ENCODE results near the gene ST6GALNAC1. TPM values are rescaled to one million over a fixed set of nuclear protein-coding genes. Genes with fewer than 3 reads are reported as not detected.

The ST6GALNAC1 gene
- total RNA-seq, 1 donor from 2014 or later, result 1.3 TPM

- DNase-seq (ENCODE audit: low spot score in 2 of 2, unreplicated experiment in 2 of 2), result no peak
- Mint-ChIP-seq H3K4me3 (no peak overlapping the region), H3K9me3 (no peaks in the 10 kb centered on the region), H3K27ac (peak overlapping the region; percentile 66), H3K27me3 (ENCODE audit: low read depth) (no peaks in the 10 kb centered on the region), H3K4me1 (peaks cover 30% of the 10 kb centered on the region), H3K36me3 (peaks cover 1% of the 10 kb centered on the region)
- TF ChIP-seq CTCF (IDR thresholded peaks at IDR 0.05; ENCODE audit: unreplicated experiment), result no peak
These were observed 44.0 kb upstream of the ST6GALNAC1 start for GRCh38 chr17:76687298-76688164.

DNA sequence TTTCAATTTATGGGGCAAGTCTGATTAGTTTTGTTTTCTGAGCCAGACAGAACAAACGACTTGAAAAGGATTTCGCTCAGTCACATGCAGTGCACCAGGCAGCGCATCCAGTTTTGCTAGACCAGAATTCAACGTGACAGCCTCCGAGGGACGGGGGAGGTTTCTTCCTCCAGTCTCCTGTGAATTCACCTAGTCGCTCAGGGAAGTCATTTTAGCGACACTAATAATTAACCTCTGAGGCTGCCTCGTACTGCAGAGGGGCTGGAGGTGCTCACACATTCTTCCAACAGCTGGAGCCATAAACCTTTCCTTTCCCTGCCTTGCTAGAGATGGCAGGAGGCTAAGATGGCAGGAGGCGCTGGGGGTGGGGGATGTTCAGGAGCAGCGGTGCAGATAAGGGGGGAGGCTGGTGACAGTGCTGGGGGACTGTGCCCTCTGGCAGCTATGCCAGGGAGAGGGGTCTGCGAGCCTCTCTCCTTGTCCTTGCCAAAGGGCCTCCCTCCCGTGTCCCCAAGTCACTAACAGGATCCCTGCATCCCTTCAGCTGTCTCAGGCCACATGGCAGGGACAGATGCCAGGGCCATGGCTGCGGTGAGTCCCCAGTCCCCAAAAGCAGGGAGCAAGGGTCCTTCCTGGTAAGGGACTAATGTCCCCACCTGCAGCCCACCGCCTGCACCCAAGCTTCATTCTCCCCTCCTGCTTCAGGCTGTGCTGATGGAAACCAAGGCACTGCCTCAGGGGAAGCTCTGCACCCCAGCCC is 43.2 kb upstream of the ST6GALNAC1 start:
- TF ChIP-seq CTCF (IDR thresholded peaks at IDR 0.05; ENCODE audit: unreplicated experiment), result no peak
- H3K4me3 Mint-ChIP-seq, result no peak overlapping the region
- no peaks in the 10 kb centered on the region for H3K27me3 Mint-ChIP-seq (ENCODE audit: low read depth)
- peaks cover 36% of the 10 kb centered on the region for H3K4me1 Mint-ChIP-seq
- no peaks in the 10 kb centered on the region for H3K9me3 Mint-ChIP-seq
- H3K36me3 Mint-ChIP-seq, result peaks cover 1% of the 10 kb centered on the region
- peak overlapping the region; percentile 78 for H3K27ac Mint-ChIP-seq
- DNase-seq (ENCODE audit: low spot score in 2 of 2, unreplicated experiment in 2 of 2), result no peak

DNA sequence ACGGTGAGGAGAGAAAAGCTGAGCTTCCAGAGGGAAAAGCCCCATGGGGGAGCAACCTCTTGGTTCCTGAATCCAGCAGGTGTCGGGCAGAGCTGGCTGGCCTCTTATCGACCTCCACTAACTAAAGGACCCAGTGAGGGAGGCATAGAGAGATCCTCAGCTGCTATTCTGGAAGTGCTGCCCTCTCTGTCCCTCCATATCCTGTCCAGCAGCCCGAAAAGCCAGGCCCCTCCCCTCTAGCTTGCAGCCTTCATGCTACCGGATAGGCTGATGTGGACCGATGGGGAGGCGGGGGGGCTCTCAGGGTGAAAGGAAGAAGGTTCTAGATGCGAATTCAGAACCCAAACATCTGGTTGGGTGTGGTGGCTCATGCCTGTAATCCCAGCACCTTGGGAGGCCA is 42.3 kb upstream of the ST6GALNAC1 start:
- no peak for TF ChIP-seq CTCF (IDR thresholded peaks at IDR 0.05; ENCODE audit: unreplicated experiment)

DNA sequence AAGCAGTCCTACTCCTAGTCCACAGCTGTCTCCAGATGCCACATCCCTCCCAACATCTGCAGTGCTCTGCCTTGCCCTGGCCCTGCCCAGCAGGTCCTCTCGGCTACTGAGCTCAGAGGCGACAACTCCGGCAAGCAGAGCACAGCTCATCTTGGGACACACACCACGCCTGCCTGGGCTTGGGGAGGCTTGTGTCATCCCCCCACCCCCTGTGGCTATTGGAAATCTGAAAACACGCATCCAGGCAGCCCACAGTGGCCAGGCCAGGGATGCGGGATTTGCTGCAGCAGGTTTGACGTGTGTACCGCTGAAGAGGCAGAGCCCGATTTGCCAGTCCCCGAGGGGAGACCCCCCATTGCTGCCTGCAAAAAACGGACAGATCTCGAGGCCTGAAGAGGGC is 41.8 kb upstream of the ST6GALNAC1 start:
- Mint-ChIP-seq H3K9me3 (no peaks in the 10 kb centered on the region), H3K27ac (no peak overlapping the region), H3K4me1 (peaks cover 42% of the 10 kb centered on the region), H3K27me3 (ENCODE audit: low read depth) (no peaks in the 10 kb centered on the region), H3K4me3 (no peak overlapping the region), H3K36me3 (peaks cover 4% of the 10 kb centered on the region)
- no peak for DNase-seq (ENCODE audit: low spot score in 2 of 2, unreplicated experiment in 2 of 2)
- TF ChIP-seq CTCF (IDR thresholded peaks at IDR 0.05; ENCODE audit: unreplicated experiment), result no peak

More for the DNA sequence above, 42.3 kb upstream of the ST6GALNAC1 start:
- Mint-ChIP-seq H3K27me3 (ENCODE audit: low read depth) (no peaks in the 10 kb centered on the region), H3K36me3 (peaks cover 4% of the 10 kb centered on the region), H3K4me3 (no peak overlapping the region), H3K27ac (no peak overlapping the region), H3K4me1 (peaks cover 42% of the 10 kb centered on the region), H3K9me3 (no peaks in the 10 kb centered on the region)
- DNase-seq (ENCODE audit: low spot score in 2 of 2, unreplicated experiment in 2 of 2), result no peak

DNA sequence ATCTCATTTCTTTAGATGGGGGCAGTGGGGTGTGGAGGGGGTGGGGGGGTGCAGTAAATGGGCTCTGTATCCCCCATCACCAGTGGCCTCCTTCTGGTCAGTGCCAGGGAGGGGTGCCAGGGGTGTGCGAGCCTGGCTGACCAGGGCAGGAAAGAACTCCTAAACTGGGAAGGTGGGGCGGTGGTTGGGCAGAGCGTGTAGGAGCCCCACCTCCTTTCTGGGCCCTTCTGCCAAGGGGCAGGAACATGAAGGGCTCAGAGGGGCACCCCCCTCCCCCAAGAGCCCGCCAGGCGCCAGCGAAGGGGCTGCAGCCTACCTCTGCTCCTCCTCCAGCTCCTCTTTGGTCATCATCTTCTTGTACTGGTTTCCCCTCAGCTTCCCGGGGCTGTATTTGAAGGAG is 41.2 kb upstream of the ST6GALNAC1 start:
- H3K27ac Mint-ChIP-seq, result no peak overlapping the region
- H3K4me1 Mint-ChIP-seq, result peaks cover 42% of the 10 kb centered on the region
- no peaks in the 10 kb centered on the region for H3K27me3 Mint-ChIP-seq (ENCODE audit: low read depth)
- H3K36me3 Mint-ChIP-seq, result peaks cover 4% of the 10 kb centered on the region
- no peak overlapping the region for H3K4me3 Mint-ChIP-seq
- no peaks in the 10 kb centered on the region for H3K9me3 Mint-ChIP-seq
- DNase-seq (ENCODE audit: low spot score in 2 of 2, unreplicated experiment in 2 of 2), result no peak
- no peak for TF ChIP-seq CTCF (IDR thresholded peaks at IDR 0.05; ENCODE audit: unreplicated experiment)

Data from mesothelial cell of epicardium (in vitro differentiated cells).